SK-N-SH treated with all-trans-retinoic acid at 6 μM for 48 hours (cell line): ENCODE measurements around the gene KPNA5.

Experiments
- ATAC-seq: fragments of 200-7000 bp; cut with Tn5 transposase; 3 replicates; pipeline ENCODE4 v1.9.1; 2020; ENCODE audit warnings: mild to moderate bottlenecking, moderate library complexity
- ARNTL ChIP-seq: fragments of 450-650 bp; formaldehyde crosslinking; IDR thresholded peaks from 2 replicates; pipeline ENCODE4 v1.5.0; 2020; ENCODE audit warnings: low read depth, mild to moderate bottlenecking, moderate library complexity, borderline replicate concordance
- BACH2 ChIP-seq: fragments of 250-450 bp; sonication (Bioruptor Pico); IDR thresholded peaks from 2 replicates; pipeline ENCODE4 v1.9.0; 2021; ENCODE audit warnings: mild to moderate bottlenecking, borderline replicate concordance
- CREB5 ChIP-seq: fragments of 250-450 bp; sonication (Bioruptor Pico); IDR thresholded peaks from 2 replicates; pipeline ENCODE4 v1.5.1; 2020; ENCODE audit warnings: low read depth, mild to moderate bottlenecking, moderate library complexity
- CSDC2 ChIP-seq: fragments of 250-450 bp; sonication (Bioruptor Pico); IDR thresholded peaks from 2 replicates; pipeline ENCODE4 v1.5.0; 2020; ENCODE audit warnings: mild to moderate bottlenecking, moderate library complexity
- CSRNP3 ChIP-seq: fragments of 250-450 bp; sonication (Bioruptor Pico); IDR thresholded peaks from 2 replicates; pipeline ENCODE4 v1.5.1; 2021; ENCODE audit warnings: mild to moderate bottlenecking, moderate library complexity
- ESRRG ChIP-seq: fragments of 250-450 bp; sonication (Bioruptor Pico); IDR thresholded peaks from 2 replicates; pipeline ENCODE4 v1.6.1; 2021; ENCODE audit warnings: mild to moderate bottlenecking
- ISL1 ChIP-seq: fragments of 250-450 bp; sonication (Bioruptor Pico); IDR thresholded peaks from 2 replicates; pipeline ENCODE4 v2.1.2; 2022; ENCODE audit warnings: mild to moderate bottlenecking, moderate library complexity
- OSR1 ChIP-seq: fragments of 250-450 bp; sonication (Bioruptor Pico); IDR thresholded peaks from 2 replicates; pipeline ENCODE4 v1.8.0; 2022; ENCODE audit warnings: moderate library complexity, mild to moderate bottlenecking, inconsistent platforms
- PATZ1 ChIP-seq: fragments of 250-450 bp; sonication (Bioruptor Pico); IDR thresholded peaks from 2 replicates; pipeline ENCODE4 v1.8.0; 2020; ENCODE audit warnings: mild to moderate bottlenecking, moderate library complexity, borderline replicate concordance
- POU6F1 ChIP-seq: fragments of 250-450 bp; sonication (Bioruptor Pico); IDR thresholded peaks from 2 replicates; pipeline ENCODE4 v1.8.0; 2021; ENCODE audit warnings: low read depth, mild to moderate bottlenecking, moderate library complexity, borderline replicate concordance
- PPARA ChIP-seq: fragments of 250-450 bp; sonication (Bioruptor Pico); IDR thresholded peaks from 2 replicates; pipeline ENCODE4 v1.5.0; 2020; ENCODE audit warnings: mild to moderate bottlenecking, borderline replicate concordance
- RARB ChIP-seq: fragments of 250-450 bp; sonication (Bioruptor Pico); IDR thresholded peaks from 2 replicates; pipeline ENCODE4 v1.8.0; 2021; ENCODE audit warnings: mild to moderate bottlenecking, moderate library complexity
- SNAI2 ChIP-seq: fragments of 250-450 bp; sonication (Bioruptor Pico); IDR thresholded peaks from 2 replicates; pipeline ENCODE4 v1.5.0; 2020; ENCODE audit warnings: mild to moderate bottlenecking, moderate library complexity
- TCF4 ChIP-seq: fragments of 250-450 bp; sonication (Bioruptor Pico); IDR thresholded peaks from 2 replicates; pipeline ENCODE4 v1.8.0; 2021; ENCODE audit warnings: mild to moderate bottlenecking, moderate library complexity, borderline replicate concordance
- TOX ChIP-seq: fragments of 250-450 bp; sonication (Bioruptor Pico); IDR thresholded peaks from 2 replicates; pipeline ENCODE4 v1.8.0; 2021; ENCODE audit warnings: mild to moderate bottlenecking, moderate library complexity, borderline replicate concordance
- ZC3H10 ChIP-seq: fragments of 250-450 bp; sonication (Bioruptor Pico); IDR thresholded peaks from 2 replicates; pipeline ENCODE4 v1.5.1; 2021; ENCODE audit warnings: mild to moderate bottlenecking, moderate library complexity
- ZFP3 ChIP-seq: fragments of 250-450 bp; sonication (Bioruptor Pico); IDR thresholded peaks from 2 replicates; pipeline ENCODE4 v1.5.0; 2020; ENCODE audit warnings: mild to moderate bottlenecking, moderate library complexity
- ZFP30 ChIP-seq: fragments of 450-650 bp; formaldehyde crosslinking; IDR thresholded peaks from 2 replicates; pipeline ENCODE4 v1.5.0; 2022; ENCODE audit warnings: mild to moderate bottlenecking, moderate library complexity
- ZNF565 ChIP-seq: fragments of 450-650 bp; formaldehyde crosslinking; conservative IDR thresholded peaks from 2 replicates; pipeline ENCODE4 v1.5.0; 2020; ENCODE audit warnings: low read depth, mild to moderate bottlenecking, moderate library complexity
- ZNF70 ChIP-seq: fragments of 450-650 bp; formaldehyde crosslinking; IDR thresholded peaks from 2 replicates; pipeline ENCODE4 v1.5.0; 2020; ENCODE audit warnings: mild to moderate bottlenecking, moderate library complexity
- ZNF8 ChIP-seq: fragments of 450-650 bp; formaldehyde crosslinking; IDR thresholded peaks from 2 replicates; pipeline ENCODE4 v1.5.0; 2020; ENCODE audit warnings: mild to moderate bottlenecking, moderate library complexity
- TF ChIP-seq, protein P1 (sequence below): fragments of 250-450 bp; sonication (Bioruptor Pico); IDR thresholded peaks from 2 replicates; pipeline ENCODE4 v1.5.0; 2020; ENCODE audit warnings: mild to moderate bottlenecking, moderate library complexity

The KPNA5 gene

DNA sequence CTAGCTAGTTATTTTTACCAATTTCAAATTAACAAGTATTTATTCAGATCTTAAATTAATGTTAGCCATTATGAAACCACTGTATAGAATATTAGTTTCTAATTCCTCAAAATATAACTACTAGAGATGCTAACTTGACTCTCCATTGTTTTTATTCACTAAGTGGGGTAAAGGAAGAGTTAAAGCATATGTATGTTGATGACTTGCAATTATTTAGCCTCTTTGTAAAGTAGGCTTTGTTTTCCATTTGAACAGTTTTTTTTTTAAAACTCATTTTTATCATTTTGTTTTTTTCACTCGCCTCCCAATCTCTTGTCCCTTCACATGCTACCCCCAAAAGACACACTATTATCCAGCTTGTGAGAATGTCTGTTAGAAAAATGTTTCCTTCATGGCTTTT lies 81.2 kb downstream of the KPNA5 start (continued):
- no peak for TF ChIP-seq POU6F1 (CRISPR knock-in tag)
- TF ChIP-seq PPARA = no peak
- no peak for TF ChIP-seq BACH2 (CRISPR knock-in tag)
- no peak for TF ChIP-seq ZFP3

DNA sequence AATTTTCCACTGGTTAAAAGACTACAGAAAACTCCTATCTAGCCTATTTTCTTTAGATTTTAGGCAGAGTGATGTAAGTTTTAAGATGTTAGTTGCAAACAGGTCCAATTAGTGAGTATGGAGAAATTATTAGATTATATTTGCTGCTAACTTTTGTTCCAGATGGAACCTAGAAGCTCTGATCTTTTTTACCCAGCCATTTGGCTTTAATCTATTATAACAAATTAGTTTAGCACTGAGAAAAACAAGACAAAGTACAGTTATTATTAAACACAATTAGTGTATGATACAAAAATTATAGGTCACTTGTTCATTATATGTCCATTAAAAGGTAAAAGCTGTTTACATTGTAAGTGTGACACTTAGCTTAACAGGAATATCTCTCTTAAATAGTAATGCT lies 82.0 kb downstream of the KPNA5 start:
- ATAC-seq = no peak
- TF ChIP-seq ISL1 (CRISPR knock-in tag) = no peak
- peak; percentile 85 for TF ChIP-seq TCF4 (CRISPR knock-in tag)

DNA sequence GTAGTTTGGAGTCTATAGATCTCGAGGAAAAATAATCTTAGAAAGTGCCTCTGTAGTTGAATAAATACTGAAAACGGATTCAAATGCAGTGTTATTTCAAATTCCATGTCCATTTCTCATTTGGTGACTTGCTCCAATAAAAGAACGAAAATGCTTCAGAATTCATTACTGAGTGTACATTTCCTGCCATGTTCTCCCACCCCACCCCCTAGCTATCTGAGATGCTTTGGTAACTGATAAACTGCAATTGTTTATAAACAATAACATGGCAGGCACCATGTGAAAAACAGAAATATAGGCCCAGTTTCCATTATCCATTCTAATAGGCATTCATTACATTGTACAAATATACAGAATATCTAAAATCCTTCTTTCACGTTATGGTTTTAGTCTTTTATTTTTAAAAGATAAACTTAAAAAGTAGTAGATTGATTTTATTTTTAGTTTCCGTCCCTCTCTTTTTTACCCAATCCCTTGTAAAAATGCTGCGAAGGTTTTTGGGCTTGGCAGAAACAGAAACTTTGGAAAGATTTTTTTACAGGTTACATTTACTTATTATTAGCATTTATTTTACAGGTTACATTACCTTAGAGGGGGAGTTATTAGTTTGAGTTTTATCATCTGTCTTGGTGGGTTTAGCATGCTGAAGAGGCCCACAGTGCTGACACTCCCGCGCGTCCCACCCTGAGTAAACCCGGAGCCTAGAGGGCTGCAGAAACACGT lies 83.1 kb downstream of the KPNA5 start:
- TF ChIP-seq ZNF70 (no peak), SNAI2 (no peak), ESRRG (CRISPR knock-in tag) (no peak), PPARA (no peak)
- TF ChIP-seq, all 23 proteins: peak for 0
- ATAC-seq = no peak

DNA sequence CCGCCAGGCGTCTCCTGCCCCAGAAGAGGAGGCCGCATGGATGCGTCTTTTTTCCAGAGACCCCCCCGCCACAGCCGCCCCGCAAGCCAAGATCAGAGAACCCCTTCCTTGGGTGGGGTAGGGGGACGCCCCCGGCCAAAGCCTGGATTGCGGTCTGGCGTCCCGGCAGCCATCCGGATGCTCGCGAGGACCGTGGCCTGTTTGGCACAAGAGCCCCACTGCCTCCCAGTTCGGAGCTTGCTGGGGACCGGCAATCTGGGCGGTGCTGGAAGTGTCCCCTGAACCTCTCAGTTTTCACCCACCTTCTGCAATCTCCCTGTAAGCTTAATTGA lies 83.6 kb downstream of the KPNA5 start:
- peak; percentile 24; the same call in 1 of the 3 replicates for ATAC-seq
- TF ChIP-seq TOX (CRISPR knock-in tag) (no peak), CREB5 (CRISPR knock-in tag) (no peak), TCF4 (CRISPR knock-in tag) (no peak), CSDC2 (CRISPR knock-in tag) (no peak), ZC3H10 (CRISPR knock-in tag) (no peak), RARB (CRISPR knock-in tag) (no peak), ZFP3 (no peak), ZNF70 (no peak), OSR1 (CRISPR knock-in tag) (no peak), BACH2 (CRISPR knock-in tag) (no peak), ZNF8 (CRISPR knock-in tag) (no peak), ZNF565 (CRISPR knock-in tag) (no peak), PATZ1 (CRISPR knock-in tag) (no peak), ISL1 (CRISPR knock-in tag) (no peak)
- TF ChIP-seq, all 23 proteins: peak for 0

DNA sequence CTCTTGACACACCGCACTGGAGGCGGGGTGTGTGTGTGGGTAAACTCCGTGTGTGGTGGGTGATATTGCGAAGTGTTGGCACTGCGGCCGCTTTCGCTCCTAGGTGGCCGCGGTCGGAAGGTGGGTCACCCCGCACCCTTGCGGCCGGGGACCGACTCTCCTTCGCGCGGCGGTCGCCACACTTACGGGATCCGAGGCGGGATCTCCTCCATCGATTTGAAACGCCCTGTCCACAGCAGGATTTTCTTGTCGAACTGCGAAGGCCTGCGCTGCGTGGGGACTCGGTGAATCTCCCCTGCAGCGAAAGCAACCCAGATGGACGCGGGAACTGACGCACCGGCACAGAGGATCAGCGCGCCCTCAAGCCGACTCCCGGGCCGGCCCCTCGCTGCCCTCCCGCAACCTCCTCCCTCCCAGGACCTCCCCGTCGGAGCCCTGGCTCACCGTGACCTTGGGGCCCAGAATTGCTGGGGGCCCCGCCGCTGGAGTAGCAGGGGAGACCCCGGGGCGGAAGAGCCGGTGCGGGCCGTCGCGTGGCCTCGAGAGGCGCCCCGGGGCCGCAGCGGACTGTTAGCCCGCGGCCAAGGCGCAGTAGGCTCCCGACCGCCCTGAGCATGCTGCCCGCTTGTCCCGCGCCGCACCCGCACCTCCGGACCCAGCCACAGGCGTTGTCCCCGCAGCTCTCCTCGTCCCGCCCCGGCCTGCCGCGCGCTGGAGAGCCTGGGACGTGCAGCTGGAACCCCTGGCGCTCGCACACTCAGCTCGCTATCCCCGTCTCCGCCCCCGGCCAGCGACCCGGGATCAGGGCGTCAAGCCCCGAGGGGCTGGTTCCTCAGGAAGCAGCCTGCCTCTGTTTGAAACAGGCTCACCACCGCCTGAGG lies 84.2 kb downstream of the KPNA5 start, which contains the start of gene FAM162B:
Gene FAM162B (minus strand): TSS at position 759 of the 881 bp plus-strand sequence. CDS start 143 bp downstream, at position 616.
- TF ChIP-seq, protein P1, sequence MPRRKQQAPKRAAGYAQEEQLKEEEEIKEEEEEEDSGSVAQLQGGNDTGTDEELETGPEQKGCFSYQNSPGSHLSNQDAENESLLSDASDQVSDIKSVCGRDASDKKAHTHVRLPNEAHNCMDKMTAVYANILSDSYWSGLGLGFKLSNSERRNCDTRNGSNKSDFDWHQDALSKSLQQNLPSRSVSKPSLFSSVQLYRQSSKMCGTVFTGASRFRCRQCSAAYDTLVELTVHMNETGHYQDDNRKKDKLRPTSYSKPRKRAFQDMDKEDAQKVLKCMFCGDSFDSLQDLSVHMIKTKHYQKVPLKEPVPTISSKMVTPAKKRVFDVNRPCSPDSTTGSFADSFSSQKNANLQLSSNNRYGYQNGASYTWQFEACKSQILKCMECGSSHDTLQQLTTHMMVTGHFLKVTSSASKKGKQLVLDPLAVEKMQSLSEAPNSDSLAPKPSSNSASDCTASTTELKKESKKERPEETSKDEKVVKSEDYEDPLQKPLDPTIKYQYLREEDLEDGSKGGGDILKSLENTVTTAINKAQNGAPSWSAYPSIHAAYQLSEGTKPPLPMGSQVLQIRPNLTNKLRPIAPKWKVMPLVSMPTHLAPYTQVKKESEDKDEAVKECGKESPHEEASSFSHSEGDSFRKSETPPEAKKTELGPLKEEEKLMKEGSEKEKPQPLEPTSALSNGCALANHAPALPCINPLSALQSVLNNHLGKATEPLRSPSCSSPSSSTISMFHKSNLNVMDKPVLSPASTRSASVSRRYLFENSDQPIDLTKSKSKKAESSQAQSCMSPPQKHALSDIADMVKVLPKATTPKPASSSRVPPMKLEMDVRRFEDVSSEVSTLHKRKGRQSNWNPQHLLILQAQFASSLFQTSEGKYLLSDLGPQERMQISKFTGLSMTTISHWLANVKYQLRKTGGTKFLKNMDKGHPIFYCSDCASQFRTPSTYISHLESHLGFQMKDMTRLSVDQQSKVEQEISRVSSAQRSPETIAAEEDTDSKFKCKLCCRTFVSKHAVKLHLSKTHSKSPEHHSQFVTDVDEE (CRISPR knock-in tag) = no peak
- TF ChIP-seq ARNTL (CRISPR knock-in tag) (no peak), TCF4 (CRISPR knock-in tag) (no peak), CREB5 (CRISPR knock-in tag) (no peak), ZFP30 (CRISPR knock-in tag) (no peak), CSRNP3 (CRISPR knock-in tag) (no peak), ZNF70 (no peak), PPARA (no peak), ZNF8 (CRISPR knock-in tag) (no peak)
- TF ChIP-seq, all 23 proteins: peak for 0
- peak; percentile 60 for ATAC-seq
